ENCODE data around the gene FASTKD1.

DNA sequence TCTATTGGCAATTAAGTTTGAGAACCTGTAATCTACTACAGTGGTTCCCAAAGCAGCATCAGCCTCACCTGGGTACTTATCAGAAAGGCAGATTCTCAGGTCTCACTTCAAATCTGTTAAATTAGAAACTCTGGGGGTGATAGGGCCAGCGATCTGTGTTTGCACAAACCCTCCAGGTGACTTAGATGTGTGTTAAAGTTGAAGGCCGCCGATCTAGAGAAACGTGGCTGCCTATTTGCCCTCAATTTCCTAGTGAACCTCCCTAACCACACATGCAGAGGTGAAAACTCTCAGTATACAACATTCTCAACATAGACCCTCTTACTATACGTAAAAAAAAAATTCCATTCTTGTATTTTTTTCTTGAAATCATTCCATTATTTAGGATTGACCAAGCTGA is 50.0 kb downstream of the FASTKD1 start:
- TF ChIP-seq, protein P1, sequence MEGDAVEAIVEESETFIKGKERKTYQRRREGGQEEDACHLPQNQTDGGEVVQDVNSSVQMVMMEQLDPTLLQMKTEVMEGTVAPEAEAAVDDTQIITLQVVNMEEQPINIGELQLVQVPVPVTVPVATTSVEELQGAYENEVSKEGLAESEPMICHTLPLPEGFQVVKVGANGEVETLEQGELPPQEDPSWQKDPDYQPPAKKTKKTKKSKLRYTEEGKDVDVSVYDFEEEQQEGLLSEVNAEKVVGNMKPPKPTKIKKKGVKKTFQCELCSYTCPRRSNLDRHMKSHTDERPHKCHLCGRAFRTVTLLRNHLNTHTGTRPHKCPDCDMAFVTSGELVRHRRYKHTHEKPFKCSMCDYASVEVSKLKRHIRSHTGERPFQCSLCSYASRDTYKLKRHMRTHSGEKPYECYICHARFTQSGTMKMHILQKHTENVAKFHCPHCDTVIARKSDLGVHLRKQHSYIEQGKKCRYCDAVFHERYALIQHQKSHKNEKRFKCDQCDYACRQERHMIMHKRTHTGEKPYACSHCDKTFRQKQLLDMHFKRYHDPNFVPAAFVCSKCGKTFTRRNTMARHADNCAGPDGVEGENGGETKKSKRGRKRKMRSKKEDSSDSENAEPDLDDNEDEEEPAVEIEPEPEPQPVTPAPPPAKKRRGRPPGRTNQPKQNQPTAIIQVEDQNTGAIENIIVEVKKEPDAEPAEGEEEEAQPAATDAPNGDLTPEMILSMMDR (IDR thresholded peaks at IDR 0.05; ENCODE audit: low read depth, low read length), result no peak
- TF ChIP-seq POLR2A (IDR thresholded peaks at IDR 0.05; ENCODE audit: extremely low read depth, insufficient read length) (no peak), MYC (IDR thresholded peaks at IDR 0.05; ENCODE audit: low read depth, low read length) (no peak)
- TF ChIP-seq, protein P2, sequence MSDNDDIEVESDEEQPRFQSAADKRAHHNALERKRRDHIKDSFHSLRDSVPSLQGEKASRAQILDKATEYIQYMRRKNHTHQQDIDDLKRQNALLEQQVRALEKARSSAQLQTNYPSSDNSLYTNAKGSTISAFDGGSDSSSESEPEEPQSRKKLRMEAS (IDR thresholded peaks at IDR 0.05; ENCODE audit: low read depth, low read length), result no peak

All from NB4 (cell line).